Ammon's horn (tissue), 1 donor: Measurements from ENCODE around the gene LHX2.
"Not testable (repeated sequence)": the region's sequence is repeated elsewhere in the genome, so short reads cannot be mapped to it uniquely, and the experiment has no call there.

Experiments
- DNase-seq: peaks from one replicate; pipeline ENCODE4 v3.0.0-alpha.2; 2016; ENCODE audit warnings: low spot score

The LHX2 gene

GRCh38 chr9:124011460-124012301 is at the start of gene LHX2:
Gene LHX2, plus strand, starts transcription at chr9:124011768. Its CDS starts 581 bp downstream, at chr9:124012349.
- DNase-seq = peak; percentile 88

GRCh38 chr9:123964761-123965160 is 46.8 kb upstream of the LHX2 start:
- DNase-seq = no peak

DNA sequence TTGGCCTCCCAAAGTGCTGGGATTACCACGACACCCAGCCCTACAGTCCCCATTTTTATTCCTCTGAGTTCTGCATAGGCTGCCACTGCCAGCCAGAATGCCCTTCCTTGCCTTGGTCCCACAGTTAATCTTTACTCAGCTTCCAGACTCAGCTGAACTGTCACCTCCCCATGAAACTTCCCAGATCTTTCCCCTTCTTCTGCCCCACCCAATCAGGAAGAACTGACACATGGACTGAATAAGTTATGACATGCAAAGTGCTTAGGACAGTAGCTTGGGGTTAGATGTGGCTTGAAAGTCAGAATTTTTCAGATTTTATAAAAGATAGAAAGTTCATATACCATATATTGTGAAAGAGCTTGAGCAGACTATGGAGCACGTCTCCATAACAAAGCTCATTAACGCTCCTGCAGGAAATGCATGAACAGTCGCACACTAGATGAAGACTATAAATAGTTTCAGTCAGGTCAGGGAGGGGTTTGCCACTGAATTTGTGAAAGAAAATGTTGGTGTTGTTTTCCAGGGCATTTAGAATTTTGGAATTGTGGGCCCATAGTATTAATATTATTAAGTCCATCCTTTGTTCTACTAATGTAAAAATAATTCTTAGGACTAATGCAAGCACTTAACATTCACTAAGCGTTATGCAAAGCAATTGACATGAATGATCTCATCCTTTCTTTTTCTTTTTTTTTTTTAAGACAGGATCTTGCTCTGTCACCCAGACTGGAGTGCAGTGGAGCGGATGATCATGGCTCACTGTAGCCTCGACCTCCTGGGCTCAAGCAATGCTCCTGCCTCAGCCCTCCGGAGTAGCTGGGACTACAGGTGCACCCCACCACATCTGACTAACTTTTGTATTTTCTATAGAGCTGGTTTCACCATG is 45.5 kb upstream of the LHX2 start:
- no peak for DNase-seq

- DNase-seq = no peak
Observed at GRCh38 chr9:123967323-123967722, 44.2 kb upstream of the LHX2 start.

DNA sequence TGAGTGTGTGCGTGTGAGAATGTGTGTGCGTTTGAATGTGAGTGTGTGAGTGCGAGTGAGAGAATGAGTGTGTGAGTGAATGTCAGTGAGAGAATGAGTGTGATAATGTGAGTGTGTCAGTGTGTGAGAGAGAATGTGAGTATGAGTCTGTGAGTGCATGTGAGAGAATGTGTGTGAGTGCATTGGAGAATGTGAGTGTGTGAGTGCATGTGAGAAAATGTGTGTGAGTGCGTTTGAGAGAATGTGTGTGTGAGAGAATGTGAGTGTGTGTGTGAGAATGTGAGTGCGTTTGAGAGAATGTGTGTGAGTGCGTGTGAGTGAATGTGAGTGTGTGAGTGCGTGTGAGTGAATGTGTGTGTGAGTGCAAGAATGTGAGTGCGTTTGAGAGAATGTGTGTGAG is 39.0 kb upstream of the LHX2 start:
- no peak for DNase-seq

DNA sequence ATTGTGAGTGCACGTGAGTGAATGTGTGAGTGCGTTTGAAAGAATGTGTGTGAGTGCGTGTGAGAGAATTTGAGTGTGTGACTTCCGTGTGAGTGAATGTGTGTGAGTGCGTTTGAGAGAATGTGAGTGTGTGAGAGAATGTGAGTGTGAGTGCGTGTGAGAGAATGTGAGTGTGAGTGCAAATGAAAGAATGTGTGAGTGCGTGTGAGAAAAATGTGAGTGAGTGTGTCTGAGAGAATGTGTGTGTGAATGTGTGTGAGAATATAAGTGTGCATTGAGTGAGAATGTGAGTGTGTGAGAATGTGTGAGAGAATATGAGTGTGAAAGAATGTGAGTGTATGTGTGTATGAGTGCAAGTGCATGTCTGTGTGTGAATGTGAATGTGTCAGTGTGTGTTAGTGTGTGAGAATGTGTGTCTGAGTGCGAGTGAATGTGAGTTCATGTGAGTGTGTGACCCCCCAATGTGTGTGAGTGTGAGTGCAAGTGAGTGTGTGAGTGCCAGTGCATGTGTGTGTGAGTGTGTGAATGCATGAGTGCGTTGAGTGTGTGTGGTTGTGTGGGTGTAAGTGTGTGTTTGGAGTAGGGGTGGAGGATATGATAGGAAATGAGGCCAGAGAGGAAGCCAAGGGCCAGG is 37.9 kb upstream of the LHX2 start:
- no peak for DNase-seq

DNA sequence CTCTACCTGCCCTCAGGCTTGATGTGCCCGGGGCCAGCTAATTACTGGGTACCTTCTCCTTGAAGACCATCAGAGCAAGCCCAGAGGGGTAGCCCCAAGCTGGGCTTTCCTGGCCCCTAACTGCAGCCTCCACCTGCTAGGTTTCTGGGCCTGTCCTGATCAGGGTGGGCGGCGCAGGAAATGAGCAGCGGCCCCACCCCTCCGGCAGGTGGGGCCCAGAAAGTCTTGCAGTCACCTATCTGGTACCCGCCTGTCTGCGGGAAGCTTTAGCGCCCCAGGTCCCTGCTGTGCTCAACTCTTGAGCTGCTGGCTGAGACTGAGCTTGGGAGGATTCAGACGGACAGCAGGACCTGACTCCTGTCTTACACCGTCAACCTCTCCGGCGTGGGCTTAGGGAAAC is 37.1 kb upstream of the LHX2 start:
- no peak for DNase-seq

DNA sequence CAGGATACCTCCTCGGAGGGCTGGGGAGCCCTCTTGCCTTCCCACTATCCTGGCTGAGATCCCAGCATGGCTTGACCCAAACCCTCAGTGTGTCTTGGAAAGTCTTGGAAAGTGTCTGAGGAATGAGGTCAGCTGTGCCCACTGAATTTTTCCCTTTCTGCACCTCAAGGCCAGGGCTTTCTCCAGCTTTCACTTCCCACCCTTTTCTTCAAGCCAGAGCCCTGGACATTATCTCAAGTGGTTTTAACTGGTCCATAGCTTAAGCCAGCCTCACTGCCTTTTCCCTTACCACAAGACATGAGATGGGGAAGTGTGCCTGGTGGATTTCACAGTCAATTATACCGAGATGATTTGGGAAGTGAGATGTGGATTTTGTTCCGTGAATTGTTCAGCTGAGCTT is 35.7 kb upstream of the LHX2 start:
- DNase-seq = no peak

GRCh38 chr9:123976579-123976978 is 35.0 kb upstream of the LHX2 start:
- DNase-seq = not testable (repeated sequence)

DNA sequence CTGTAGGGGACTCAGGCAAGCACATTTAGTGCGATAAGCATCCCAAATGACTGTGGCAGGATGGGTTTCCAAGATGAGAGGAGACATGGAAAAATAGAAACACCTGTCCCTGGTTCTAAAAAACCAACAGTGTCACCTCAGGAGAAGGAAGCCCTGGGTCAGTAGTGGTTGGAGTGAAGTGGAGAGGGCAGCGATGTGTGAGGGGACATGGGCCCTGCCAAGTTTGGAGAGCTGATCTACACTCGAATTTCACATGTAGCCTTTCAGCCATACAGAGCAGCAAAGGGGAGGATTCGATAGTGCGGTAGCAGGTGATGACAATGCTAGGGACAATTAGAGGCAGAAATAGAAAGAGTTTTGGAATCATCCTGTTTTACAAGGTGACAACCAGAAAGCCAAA is 32.6 kb upstream of the LHX2 start:
- DNase-seq = no peak

DNA sequence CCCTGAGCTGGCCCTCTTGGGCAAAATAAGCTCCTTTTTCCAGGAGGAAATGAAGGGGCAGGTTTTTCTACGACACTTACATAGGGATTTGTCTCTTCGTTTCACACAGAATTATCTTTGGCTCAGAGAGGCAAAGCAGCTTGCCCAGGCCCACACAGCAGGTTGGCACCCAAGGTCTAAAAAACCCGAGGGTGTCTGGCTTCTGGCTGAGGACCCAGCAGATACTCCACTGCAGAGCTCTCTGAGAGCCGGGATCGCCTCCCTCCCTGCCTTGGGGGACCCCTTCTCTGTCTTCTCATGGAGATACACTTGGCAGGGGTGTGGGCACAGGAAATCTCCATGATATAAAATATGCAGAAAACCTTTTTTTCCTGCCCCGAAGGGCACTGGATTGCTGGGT is 29.0 kb upstream of the LHX2 start:
- no peak for DNase-seq

GRCh38 chr9:123983047-123983446 is 28.5 kb upstream of the LHX2 start:
- no peak for DNase-seq

DNA sequence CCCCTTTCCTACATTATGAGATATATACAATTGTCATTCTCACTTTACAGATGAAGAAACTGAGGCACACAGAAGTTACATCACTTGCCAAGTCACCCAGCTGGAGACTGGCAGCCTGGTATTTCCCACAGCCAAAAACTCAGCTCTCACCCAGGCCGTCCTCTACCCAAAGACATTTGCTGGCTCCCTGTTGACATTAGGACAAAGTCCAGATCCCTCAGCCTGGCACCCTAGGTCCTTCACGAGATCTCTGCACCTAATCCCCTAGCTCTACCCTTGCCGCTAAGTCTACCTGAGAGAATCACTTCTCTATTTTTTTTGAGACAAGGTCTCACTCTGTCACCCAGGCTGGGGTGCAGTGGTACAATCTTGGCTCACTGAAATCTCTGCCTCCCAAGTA is 26.8 kb upstream of the LHX2 start:
- DNase-seq = no peak

GRCh38 chr9:123985869-123986268 is 25.7 kb upstream of the LHX2 start:
- DNase-seq = no peak

DNA sequence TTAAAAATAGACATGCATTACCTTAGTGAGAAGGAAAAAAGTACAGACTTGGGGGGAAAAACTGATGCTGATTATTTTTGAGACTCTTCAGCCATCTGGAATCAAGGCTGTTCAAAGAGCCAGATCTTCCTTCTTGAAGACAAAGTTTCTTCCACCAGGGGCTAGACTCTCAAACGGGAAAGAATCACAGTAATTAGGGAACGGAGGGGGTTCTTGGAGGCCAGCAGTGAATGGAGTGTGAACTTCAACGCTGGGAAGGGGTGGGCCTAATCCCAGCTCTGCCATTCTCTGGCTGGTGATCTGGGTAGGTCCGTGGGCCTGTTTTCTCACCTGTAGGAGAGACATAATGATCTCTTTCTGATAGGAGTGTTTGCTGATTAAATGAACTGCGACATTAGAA is 21.1 kb upstream of the LHX2 start:
- DNase-seq = no peak

GRCh38 chr9:123992679-123993078 is 18.9 kb upstream of the LHX2 start:
- not testable (repeated sequence) for DNase-seq

DNA sequence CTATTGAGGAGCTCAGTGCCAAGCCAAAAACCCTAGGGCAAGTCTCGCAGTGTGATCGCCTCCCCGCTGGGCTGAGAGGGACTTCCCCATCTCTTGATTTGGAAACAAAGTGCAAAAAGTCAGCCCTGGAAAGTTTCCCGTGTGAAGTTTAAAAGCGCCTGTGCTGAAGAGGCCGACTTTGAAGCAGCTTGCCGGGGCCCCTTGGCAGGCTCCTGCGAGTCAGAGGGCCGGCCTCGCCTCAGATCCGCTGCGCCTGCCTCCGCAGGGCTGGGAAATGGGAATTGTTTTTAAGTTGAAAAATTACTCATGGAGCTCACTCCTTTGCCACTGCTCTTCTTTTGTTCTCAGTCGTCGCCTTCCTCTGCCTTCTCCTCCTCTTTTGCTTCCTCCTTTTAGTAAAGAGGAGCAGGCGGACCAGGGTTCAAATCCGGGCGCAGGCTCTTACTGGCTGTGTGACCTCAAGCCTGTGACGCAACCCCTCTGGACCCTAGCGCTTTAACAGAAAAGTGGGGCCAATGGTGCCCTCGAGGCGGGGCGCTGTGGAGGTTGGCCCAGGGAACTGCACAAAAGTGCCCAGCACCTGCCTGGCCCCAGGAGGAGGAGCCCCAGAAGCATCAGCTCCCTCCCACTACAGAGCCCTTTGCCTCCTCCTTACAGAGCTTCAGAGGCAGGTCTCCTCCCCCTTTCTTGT is 14.7 kb upstream of the LHX2 start:
- no peak for DNase-seq

GRCh38 chr9:123997665-123998277 is 13.8 kb upstream of the LHX2 start:
- DNase-seq = peak; percentile 76

- DNase-seq = no peak
Observed at GRCh38 chr9:123998278-123998925, 13.2 kb upstream of the LHX2 start.

- DNase-seq = no peak
Observed at GRCh38 chr9:123998970-123999621, 12.5 kb upstream of the LHX2 start.

DNA sequence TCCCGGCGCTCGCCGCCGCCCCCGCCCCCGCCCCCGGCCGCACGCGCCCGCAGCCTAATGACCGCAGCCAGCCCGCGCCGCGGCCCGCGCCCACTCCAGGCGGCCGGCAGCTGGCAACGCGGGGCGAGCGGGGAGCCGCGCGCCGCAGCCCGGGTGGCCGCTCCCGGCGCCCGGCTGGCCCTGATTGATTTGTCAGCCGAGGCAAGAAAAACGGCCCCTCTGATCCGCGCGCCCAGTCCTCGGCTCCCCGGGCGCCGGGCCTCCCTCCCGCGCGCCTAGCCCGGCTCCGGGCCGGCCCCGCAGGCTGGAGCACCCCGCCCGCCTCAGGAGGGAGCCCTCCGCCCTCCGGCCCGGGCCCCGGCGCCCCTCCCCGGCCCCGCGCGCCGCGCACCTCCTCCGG is 11.9 kb upstream of the LHX2 start:
- DNase-seq = no peak
